ENCODE data around the gene ADAMTS13.
A peak's percentile ranks its signal among the peaks of the same experiment; 100 is the strongest.

ADAMTS13 gene

DNA sequence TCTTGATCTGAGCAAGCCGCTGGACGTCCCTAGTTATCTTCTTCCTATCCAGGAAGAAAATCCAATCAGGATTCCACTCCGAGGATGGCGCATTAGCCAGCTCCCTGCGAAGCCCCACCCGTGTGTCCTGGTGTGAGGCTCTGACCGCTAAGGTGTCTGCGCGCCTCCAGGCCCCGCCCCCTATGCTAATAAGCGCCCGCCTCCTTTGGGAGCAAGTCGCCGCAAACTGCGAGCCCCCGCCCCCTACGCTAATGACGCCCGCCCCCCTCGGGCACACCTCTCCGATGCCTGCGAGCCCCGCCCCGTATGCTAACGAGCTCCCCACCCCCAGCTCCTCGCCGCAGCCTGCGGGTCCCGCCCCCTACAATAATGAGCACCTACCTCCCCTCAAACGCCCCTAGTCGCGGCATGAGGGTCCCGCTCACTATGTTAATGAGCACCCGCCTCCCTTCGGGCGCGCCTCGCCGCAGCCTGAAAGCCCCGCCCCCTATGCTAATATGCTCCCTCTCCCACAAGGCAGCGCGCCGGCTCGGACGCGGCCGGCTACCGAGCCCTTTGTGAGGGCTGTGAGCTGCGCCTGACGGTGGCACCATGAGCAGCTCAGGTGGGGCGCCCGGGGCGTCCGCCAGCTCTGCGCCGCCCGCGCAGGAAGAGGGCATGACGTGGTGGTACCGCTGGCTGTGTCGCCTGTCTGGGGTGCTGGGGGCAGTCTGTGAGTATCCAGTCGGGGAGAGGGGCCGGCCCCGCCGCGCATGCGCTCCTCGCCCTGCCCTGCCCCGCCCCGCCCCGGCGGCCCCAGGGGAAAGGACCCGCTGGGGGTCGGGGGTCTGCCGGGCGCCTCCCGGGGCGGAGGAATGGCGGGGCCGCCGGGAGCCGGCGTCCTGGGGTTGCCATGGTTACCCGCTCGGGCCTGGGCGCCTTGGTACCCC lies 37.6 kb downstream of the ADAMTS13 start, which contains the start of gene CACFD1:
CACFD1 (plus strand) TSS at position 503 of the 929 bp plus-strand sequence; CDS start at position 592, 89 bp downstream.
- no peaks in the 10 kb centered on the region for H3K27me3 ChIP-seq (ENCODE audit: control insufficient read depth, insufficient read depth, low read length)
- H3K4me3 ChIP-seq (ENCODE audit: low read depth, low read length): peak within 1 kb of the TSS; percentile 70
- H3K9ac ChIP-seq (ENCODE audit: low read depth, low read length): peak within 1 kb of the TSS; percentile 93
- H3K36me3 ChIP-seq (ENCODE audit: control insufficient read depth, insufficient read depth, low read length): no peaks in the 10 kb centered on the region
- no peaks in the 10 kb centered on the region for H3K9me3 ChIP-seq (ENCODE audit: control insufficient read depth, insufficient read depth, low read length)
- H3K4me1 ChIP-seq (ENCODE audit: control insufficient read depth, insufficient read depth, low read length): peaks cover 5% of the 10 kb centered on the region

GRCh38 chr9:133460405-133461175 lies 38.4 kb downstream of the ADAMTS13 start:
- Histone ChIP-seq H3K4me3 (ENCODE audit: low read depth, low read length) (peak overlapping the region; percentile 70), H3K9ac (ENCODE audit: low read depth, low read length) (peak overlapping the region; percentile 93), H3K4me1 (ENCODE audit: control insufficient read depth, insufficient read depth, low read length) (peaks cover 5% of the 10 kb centered on the region), H3K9me3 (ENCODE audit: control insufficient read depth, insufficient read depth, low read length) (no peaks in the 10 kb centered on the region), H3K36me3 (ENCODE audit: control insufficient read depth, insufficient read depth, low read length) (no peaks in the 10 kb centered on the region), H3K27me3 (ENCODE audit: control insufficient read depth, insufficient read depth, low read length) (no peaks in the 10 kb centered on the region)

- Histone ChIP-seq H3K4me3 (ENCODE audit: low read depth, low read length) (no peak overlapping the region), H3K9me3 (ENCODE audit: control insufficient read depth, insufficient read depth, low read length) (no peaks in the 10 kb centered on the region), H3K4me1 (ENCODE audit: control insufficient read depth, insufficient read depth, low read length) (peaks cover 5% of the 10 kb centered on the region), H3K9ac (ENCODE audit: low read depth, low read length) (no peak overlapping the region), H3K36me3 (ENCODE audit: control insufficient read depth, insufficient read depth, low read length) (no peaks in the 10 kb centered on the region), H3K27me3 (ENCODE audit: control insufficient read depth, insufficient read depth, low read length) (no peaks in the 10 kb centered on the region)
Observed at GRCh38 chr9:133461975-133462374, 39.8 kb downstream of the ADAMTS13 start.

DNA sequence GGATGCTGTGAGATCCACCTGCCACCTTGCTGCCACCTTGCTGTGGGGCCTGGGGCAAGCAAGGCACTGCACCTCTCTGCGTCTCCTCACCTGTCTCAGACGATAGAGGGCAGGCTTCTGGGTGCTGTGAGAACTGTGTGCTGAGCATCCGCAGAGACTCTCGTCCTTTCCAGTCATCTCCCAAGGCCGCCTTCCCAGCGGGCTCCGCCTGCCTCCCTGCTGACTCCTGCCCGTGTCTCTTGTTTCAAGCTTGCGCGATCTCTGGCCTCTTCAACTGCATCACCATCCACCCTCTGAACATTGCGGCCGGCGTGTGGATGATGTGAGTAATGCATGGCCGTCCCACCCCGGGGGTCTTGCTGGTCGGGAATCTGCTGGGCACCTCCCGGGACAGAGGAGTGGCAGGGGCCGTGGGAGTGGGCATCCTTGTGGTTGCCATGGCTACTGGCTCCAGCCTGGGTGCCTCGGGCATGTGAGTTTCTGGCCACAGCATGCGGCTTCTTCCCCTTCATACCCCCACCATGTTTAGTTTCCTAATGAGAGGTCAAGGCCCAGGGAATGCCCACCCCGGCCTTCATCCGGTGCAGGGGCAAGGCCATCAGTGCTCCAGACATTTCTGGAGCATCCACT lies 41.2 kb downstream of the ADAMTS13 start:
- peaks cover 5% of the 10 kb centered on the region for H3K4me1 ChIP-seq (ENCODE audit: control insufficient read depth, insufficient read depth, low read length)
- no peaks in the 10 kb centered on the region for H3K36me3 ChIP-seq (ENCODE audit: control insufficient read depth, insufficient read depth, low read length)
- H3K9me3 ChIP-seq (ENCODE audit: control insufficient read depth, insufficient read depth, low read length): no peaks in the 10 kb centered on the region
- no peak overlapping the region for H3K4me3 ChIP-seq (ENCODE audit: low read depth, low read length)
- H3K27me3 ChIP-seq (ENCODE audit: control insufficient read depth, insufficient read depth, low read length): no peaks in the 10 kb centered on the region
- peak overlapping the region; percentile 24 for H3K9ac ChIP-seq (ENCODE audit: low read depth, low read length)

DNA sequence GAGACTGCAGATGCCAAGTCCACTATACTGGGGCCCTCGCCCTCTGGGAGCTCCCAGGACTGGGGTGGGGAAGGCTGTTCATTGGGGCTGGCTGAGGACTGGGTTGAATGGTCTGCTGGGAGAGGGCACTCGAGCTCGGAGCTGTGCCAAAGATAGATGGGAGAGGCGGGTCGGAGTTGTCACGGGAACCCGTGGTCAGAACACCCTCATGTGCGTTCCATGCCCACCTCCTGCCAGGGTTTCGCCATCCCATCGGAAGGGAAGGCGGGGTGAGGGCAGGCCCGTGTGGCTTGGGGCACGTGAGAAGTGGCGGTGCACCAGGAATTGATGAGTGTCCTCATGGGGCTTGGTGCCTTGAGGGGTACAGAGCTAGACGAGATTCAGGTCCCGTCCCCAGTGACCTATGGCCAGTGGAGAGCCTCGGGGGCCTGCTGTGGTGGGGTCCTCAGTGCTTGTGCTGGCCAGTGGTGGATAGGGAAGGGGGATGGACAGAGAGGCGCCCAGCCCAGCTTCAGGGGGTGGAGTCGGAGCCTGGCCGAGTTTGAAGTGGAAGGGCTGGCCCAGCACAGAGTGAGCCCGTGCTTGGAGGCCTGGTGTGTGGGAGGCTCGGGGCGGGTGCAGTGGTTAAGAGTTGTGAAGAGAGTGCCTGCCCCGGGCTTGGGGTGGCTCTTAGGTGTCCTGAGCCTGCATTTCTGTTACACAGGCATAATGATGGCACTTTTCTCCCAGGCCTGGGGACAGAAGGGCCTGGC lies 41.9 kb downstream of the ADAMTS13 start:
- H3K36me3 ChIP-seq (ENCODE audit: control insufficient read depth, insufficient read depth, low read length): no peaks in the 10 kb centered on the region
- no peaks in the 10 kb centered on the region for H3K27me3 ChIP-seq (ENCODE audit: control insufficient read depth, insufficient read depth, low read length)
- H3K4me1 ChIP-seq (ENCODE audit: control insufficient read depth, insufficient read depth, low read length): peaks cover 5% of the 10 kb centered on the region
- H3K9ac ChIP-seq (ENCODE audit: low read depth, low read length): no peak overlapping the region
- H3K4me3 ChIP-seq (ENCODE audit: low read depth, low read length): no peak overlapping the region
- no peaks in the 10 kb centered on the region for H3K9me3 ChIP-seq (ENCODE audit: control insufficient read depth, insufficient read depth, low read length)

GRCh38 chr9:133464638-133465037 lies 42.5 kb downstream of the ADAMTS13 start:
- Histone ChIP-seq H3K9me3 (ENCODE audit: control insufficient read depth, insufficient read depth, low read length) (no peaks in the 10 kb centered on the region), H3K9ac (ENCODE audit: low read depth, low read length) (no peak overlapping the region), H3K4me1 (ENCODE audit: control insufficient read depth, insufficient read depth, low read length) (peaks cover 5% of the 10 kb centered on the region), H3K4me3 (ENCODE audit: low read depth, low read length) (no peak overlapping the region), H3K27me3 (ENCODE audit: control insufficient read depth, insufficient read depth, low read length) (no peaks in the 10 kb centered on the region), H3K36me3 (ENCODE audit: control insufficient read depth, insufficient read depth, low read length) (no peaks in the 10 kb centered on the region)

DNA sequence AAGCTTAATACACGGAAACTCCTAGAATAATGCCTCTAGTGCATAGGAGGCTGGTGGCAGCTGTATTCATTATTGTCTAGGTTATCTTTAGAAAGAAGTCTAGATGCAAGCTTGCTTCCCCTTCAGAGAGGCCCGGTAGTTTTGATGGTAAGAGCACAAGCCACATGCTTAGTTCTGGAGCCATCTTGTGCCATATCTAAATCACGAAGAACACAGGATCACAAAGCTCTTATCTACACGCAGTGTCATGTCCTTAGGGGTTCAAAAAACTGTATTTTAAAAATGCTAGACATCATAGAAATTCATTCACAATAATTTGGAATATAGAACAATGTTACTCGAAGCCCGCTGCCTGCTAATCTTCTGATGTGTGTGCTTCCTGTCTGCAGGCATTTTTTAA lies 43.8 kb downstream of the ADAMTS13 start:
- Histone ChIP-seq H3K36me3 (ENCODE audit: control insufficient read depth, insufficient read depth, low read length) (no peaks in the 10 kb centered on the region), H3K9me3 (ENCODE audit: control insufficient read depth, insufficient read depth, low read length) (no peaks in the 10 kb centered on the region), H3K4me3 (ENCODE audit: low read depth, low read length) (no peak overlapping the region), H3K4me1 (ENCODE audit: control insufficient read depth, insufficient read depth, low read length) (peaks cover 2% of the 10 kb centered on the region), H3K9ac (ENCODE audit: low read depth, low read length) (no peak overlapping the region), H3K27me3 (ENCODE audit: control insufficient read depth, insufficient read depth, low read length) (no peaks in the 10 kb centered on the region)

DNA sequence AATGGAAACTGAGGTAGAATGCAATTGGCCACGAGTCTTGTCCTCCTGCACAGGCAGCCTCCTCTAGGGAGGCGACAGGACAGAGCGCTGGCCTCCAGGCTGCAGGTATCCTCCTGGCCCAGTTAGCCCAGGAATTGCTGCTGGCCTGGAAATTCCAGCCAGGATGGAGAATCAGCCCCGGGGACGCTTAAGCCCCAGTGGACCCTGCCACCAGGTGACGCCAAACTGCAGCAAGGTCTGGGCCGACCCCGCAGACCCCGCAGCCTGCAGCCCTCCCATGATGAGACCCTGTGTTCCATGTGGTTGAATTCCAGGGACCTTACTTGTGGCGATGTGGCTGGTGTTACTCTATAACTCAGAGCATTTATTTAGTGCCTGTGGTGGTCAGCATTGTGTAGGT lies 44.9 kb downstream of the ADAMTS13 start:
- Histone ChIP-seq H3K9me3 (ENCODE audit: control insufficient read depth, insufficient read depth, low read length) (no peaks in the 10 kb centered on the region), H3K4me3 (ENCODE audit: low read depth, low read length) (no peak overlapping the region), H3K9ac (ENCODE audit: low read depth, low read length) (no peak overlapping the region), H3K36me3 (ENCODE audit: control insufficient read depth, insufficient read depth, low read length) (peaks cover 3% of the 10 kb centered on the region), H3K4me1 (ENCODE audit: control insufficient read depth, insufficient read depth, low read length) (no peaks in the 10 kb centered on the region), H3K27me3 (ENCODE audit: control insufficient read depth, insufficient read depth, low read length) (no peaks in the 10 kb centered on the region)

DNA sequence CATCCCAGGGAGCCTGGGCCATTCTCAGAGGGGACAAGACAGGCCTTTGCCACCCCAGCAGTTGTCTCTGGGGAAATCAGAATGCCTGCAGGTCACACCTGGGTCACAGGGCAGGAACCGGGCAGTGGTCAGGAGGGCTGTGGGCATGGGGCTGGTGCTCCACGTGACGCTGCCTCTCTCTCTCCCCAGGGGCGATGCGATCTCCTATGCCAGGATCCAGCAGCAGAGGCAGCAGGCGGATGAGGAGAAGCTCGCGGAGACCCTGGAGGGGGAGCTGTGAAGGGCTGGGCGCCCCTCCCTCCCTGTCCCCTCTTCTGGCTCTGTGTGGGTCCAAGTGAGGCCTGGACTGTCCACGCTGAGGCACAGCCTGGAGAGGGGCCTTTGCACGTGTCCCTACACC lies 46.2 kb downstream of the ADAMTS13 start:
- Histone ChIP-seq H3K36me3 (ENCODE audit: control insufficient read depth, insufficient read depth, low read length) (peaks cover 9% of the 10 kb centered on the region), H3K4me1 (ENCODE audit: control insufficient read depth, insufficient read depth, low read length) (no peaks in the 10 kb centered on the region), H3K9me3 (ENCODE audit: control insufficient read depth, insufficient read depth, low read length) (no peaks in the 10 kb centered on the region), H3K4me3 (ENCODE audit: low read depth, low read length) (no peak overlapping the region), H3K27me3 (ENCODE audit: control insufficient read depth, insufficient read depth, low read length) (no peaks in the 10 kb centered on the region), H3K9ac (ENCODE audit: low read depth, low read length) (no peak overlapping the region)

GRCh38 chr9:133468777-133469421 lies 46.7 kb downstream of the ADAMTS13 start:
- no peak overlapping the region for H3K9ac ChIP-seq (ENCODE audit: low read depth, low read length)
- H3K4me3 ChIP-seq (ENCODE audit: low read depth, low read length): no peak overlapping the region
- H3K27me3 ChIP-seq (ENCODE audit: control insufficient read depth, insufficient read depth, low read length): no peaks in the 10 kb centered on the region

More at GRCh38 chr9:133468777-133469421, 46.7 kb downstream of the ADAMTS13 start:
- no peaks in the 10 kb centered on the region for H3K9me3 ChIP-seq (ENCODE audit: control insufficient read depth, insufficient read depth, low read length)
- H3K4me1 ChIP-seq (ENCODE audit: control insufficient read depth, insufficient read depth, low read length): no peaks in the 10 kb centered on the region
- peaks cover 11% of the 10 kb centered on the region for H3K36me3 ChIP-seq (ENCODE audit: control insufficient read depth, insufficient read depth, low read length)
